ENCODE data around the gene GRK5.

The GRK5 gene

DNA sequence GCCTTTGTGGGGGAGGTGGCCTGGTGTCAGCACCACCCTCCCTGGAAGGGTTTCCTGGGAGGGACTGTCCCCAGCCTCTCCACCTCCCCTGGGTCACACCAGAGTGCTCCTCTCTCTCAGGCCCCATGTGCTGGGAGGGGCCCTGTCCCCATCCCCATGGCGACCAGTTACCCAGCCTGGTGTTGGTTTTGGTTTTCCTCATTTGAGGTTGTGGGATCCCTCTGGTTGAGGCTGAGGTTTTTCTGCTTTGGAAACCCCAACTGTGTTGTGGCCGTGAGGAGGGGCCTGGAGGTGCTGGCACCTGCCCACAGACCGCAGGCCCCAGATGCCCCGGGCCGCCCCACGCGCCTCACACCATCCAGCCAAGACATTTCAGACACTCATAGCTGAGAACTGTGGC, 106.3 kb downstream of the GRK5 start:
- Histone ChIP-seq H3K4me3 (ENCODE audit: low read length) (no peak overlapping the region), H3K9ac (ENCODE audit: low read length) (no peak overlapping the region), H3K36me3 (ENCODE audit: control insufficient read depth, insufficient read depth, low read length) (no peaks in the 10 kb centered on the region), H3K27ac (ENCODE audit: low read depth, low read length) (no peak overlapping the region), H3K27me3 (ENCODE audit: control insufficient read depth, insufficient read depth, low read length) (no peaks in the 10 kb centered on the region), H3K4me1 (ENCODE audit: control insufficient read depth, insufficient read depth, low read length) (peaks cover 24% of the 10 kb centered on the region)

GRCh38 chr10:119314061-119314460, 106.7 kb downstream of the GRK5 start:
- H3K4me1 ChIP-seq (ENCODE audit: control insufficient read depth, insufficient read depth, low read length) = peaks cover 24% of the 10 kb centered on the region

DNA sequence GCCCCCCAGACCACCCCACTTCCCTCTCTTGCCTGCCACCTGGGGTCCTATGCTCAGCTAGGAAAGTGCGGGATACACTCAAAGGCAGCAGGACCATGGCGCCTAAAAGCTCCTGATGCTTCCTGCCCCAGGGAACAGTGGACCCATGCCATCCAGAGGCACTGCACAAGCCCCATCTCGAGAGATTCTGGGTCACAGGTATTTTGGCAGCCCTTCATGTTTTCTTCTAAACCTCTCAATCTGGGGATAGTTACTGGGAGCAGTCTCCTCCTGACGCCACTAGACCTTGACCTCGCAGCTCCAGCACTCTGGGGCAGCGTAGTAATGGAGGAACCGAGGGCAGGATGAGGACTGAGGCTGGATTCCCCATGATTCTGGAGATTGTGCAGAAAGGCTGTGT, 107.1 kb downstream of the GRK5 start:
- Histone ChIP-seq H3K4me1 (ENCODE audit: control insufficient read depth, insufficient read depth, low read length) (peaks cover 24% of the 10 kb centered on the region), H3K36me3 (ENCODE audit: control insufficient read depth, insufficient read depth, low read length) (no peaks in the 10 kb centered on the region), H3K27me3 (ENCODE audit: control insufficient read depth, insufficient read depth, low read length) (no peaks in the 10 kb centered on the region), H3K9ac (ENCODE audit: low read length) (no peak overlapping the region), H3K4me3 (ENCODE audit: low read length) (no peak overlapping the region), H3K27ac (ENCODE audit: low read depth, low read length) (peak overlapping the region; percentile 41)

More at GRCh38 chr10:119314061-119314460, 106.7 kb downstream of the GRK5 start:
- H3K27me3 ChIP-seq (ENCODE audit: control insufficient read depth, insufficient read depth, low read length) = no peaks in the 10 kb centered on the region
- H3K4me3 ChIP-seq (ENCODE audit: low read length) = no peak overlapping the region
- H3K9ac ChIP-seq (ENCODE audit: low read length) = no peak overlapping the region
- no peaks in the 10 kb centered on the region for H3K36me3 ChIP-seq (ENCODE audit: control insufficient read depth, insufficient read depth, low read length)
- H3K27ac ChIP-seq (ENCODE audit: low read depth, low read length) = peak overlapping the region; percentile 41

DNA sequence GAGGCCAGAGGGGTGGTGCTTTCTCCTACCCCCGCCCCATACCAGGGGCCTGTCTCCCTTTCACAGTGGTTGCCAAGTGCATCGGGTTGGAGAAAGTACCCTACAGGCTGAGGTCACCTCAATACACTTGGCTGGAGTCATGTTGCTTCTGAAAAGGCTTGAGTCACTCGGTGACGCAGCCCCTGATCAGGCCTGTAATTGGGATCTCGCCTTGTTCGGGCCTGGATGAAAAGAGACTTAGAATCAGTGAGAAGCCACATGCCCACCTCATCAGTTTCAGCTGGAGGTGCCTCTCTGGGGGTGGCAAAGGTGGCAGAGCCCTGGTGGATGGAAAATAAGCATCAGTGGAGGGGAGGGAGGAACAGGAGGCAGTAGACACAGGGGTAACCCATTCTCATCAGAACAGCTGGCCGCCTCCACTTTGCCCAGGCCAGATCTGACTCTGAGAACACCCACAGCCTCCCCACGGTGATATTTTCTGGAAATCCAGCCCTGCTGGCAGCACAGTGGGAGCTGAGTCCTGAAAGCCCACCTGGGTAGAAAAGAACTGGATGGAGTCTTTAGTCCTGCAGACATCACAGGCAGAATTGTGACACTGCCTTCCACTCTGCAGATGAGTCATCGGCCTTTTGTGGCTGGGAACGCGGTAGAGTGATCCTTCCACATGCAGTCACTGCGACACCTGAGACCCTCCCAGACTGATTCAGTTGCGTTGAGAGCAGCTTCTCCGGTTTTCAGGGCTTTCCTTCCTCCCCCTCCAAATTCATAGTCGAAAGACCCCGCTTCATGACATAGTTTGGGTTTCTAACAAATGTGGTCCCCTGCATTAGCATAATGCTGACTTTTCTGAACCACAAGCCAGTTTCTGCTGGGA, 108.0 kb downstream of the GRK5 start:
- peaks cover 24% of the 10 kb centered on the region for H3K4me1 ChIP-seq (ENCODE audit: control insufficient read depth, insufficient read depth, low read length)
- H3K27me3 ChIP-seq (ENCODE audit: control insufficient read depth, insufficient read depth, low read length) = no peaks in the 10 kb centered on the region
- no peak overlapping the region for H3K9ac ChIP-seq (ENCODE audit: low read length)
- H3K4me3 ChIP-seq (ENCODE audit: low read length) = no peak overlapping the region
- H3K36me3 ChIP-seq (ENCODE audit: control insufficient read depth, insufficient read depth, low read length) = no peaks in the 10 kb centered on the region
- H3K27ac ChIP-seq (ENCODE audit: low read depth, low read length) = peak overlapping the region; percentile 48

DNA sequence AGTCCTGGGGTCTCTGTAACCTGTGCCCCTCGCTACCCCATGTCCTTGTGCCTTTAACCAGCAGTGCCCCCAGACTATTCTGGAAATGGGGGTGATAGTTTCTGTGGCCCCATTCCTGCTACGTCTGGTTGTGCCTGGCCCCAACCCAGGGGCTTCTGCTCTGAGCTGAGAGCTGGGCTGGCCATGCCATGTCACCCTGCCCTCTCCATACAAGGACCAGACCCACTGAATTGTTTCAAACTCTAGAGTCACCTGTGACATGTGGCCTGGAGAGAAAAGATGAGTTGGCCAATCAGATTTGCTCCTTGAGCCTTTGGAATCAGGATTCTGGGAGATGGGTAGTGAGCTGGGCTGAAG, 108.6 kb downstream of the GRK5 start:
- Histone ChIP-seq H3K27ac (ENCODE audit: low read depth, low read length) (peak overlapping the region; percentile 48), H3K4me3 (ENCODE audit: low read length) (no peak overlapping the region), H3K36me3 (ENCODE audit: control insufficient read depth, insufficient read depth, low read length) (no peaks in the 10 kb centered on the region), H3K27me3 (ENCODE audit: control insufficient read depth, insufficient read depth, low read length) (no peaks in the 10 kb centered on the region), H3K9ac (ENCODE audit: low read length) (no peak overlapping the region), H3K4me1 (ENCODE audit: control insufficient read depth, insufficient read depth, low read length) (peaks cover 24% of the 10 kb centered on the region)

DNA sequence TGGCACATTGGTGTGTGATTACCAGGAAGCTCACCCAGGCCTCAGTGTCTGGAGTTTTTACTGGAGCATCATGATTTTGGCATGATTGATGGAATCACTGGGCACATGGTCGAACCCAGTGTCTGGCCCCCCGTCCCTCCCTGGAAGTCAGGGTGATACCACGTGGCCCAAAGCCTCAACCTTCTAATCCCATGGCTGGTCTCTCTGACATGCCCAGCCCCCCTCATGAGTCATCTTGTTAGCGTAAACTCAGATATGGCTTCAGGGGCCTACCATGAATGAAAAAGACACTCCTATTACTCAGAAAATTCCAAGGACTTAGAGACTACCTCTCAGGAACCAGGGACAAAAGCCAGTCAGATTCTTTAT, 109.3 kb downstream of the GRK5 start:
- Histone ChIP-seq H3K27me3 (ENCODE audit: control insufficient read depth, insufficient read depth, low read length) (no peaks in the 10 kb centered on the region), H3K4me1 (ENCODE audit: control insufficient read depth, insufficient read depth, low read length) (peaks cover 24% of the 10 kb centered on the region), H3K9ac (ENCODE audit: low read length) (no peak overlapping the region), H3K4me3 (ENCODE audit: low read length) (no peak overlapping the region), H3K36me3 (ENCODE audit: control insufficient read depth, insufficient read depth, low read length) (no peaks in the 10 kb centered on the region), H3K27ac (ENCODE audit: low read depth, low read length) (peak overlapping the region; percentile 48)

GRCh38 chr10:119318411-119319160, 111.2 kb downstream of the GRK5 start:
- H3K4me1 ChIP-seq (ENCODE audit: control insufficient read depth, insufficient read depth, low read length) = peaks cover 24% of the 10 kb centered on the region
- no peaks in the 10 kb centered on the region for H3K27me3 ChIP-seq (ENCODE audit: control insufficient read depth, insufficient read depth, low read length)
- H3K9ac ChIP-seq (ENCODE audit: low read length) = no peak overlapping the region
- no peak overlapping the region for H3K4me3 ChIP-seq (ENCODE audit: low read length)
- H3K36me3 ChIP-seq (ENCODE audit: control insufficient read depth, insufficient read depth, low read length) = no peaks in the 10 kb centered on the region
- no peak overlapping the region for H3K27ac ChIP-seq (ENCODE audit: low read depth, low read length)

- Histone ChIP-seq H3K27ac (ENCODE audit: low read depth, low read length) (no peak overlapping the region), H3K27me3 (ENCODE audit: control insufficient read depth, insufficient read depth, low read length) (no peaks in the 10 kb centered on the region), H3K4me1 (ENCODE audit: control insufficient read depth, insufficient read depth, low read length) (peaks cover 24% of the 10 kb centered on the region), H3K36me3 (ENCODE audit: control insufficient read depth, insufficient read depth, low read length) (no peaks in the 10 kb centered on the region), H3K9ac (ENCODE audit: low read length) (no peak overlapping the region), H3K4me3 (ENCODE audit: low read length) (no peak overlapping the region)
These were observed 112.0 kb downstream of the GRK5 start for GRCh38 chr10:119319161-119319919.

- H3K27me3 ChIP-seq (ENCODE audit: control insufficient read depth, insufficient read depth, low read length) = no peaks in the 10 kb centered on the region
- H3K9ac ChIP-seq (ENCODE audit: low read length) = no peak overlapping the region
- H3K36me3 ChIP-seq (ENCODE audit: control insufficient read depth, insufficient read depth, low read length) = no peaks in the 10 kb centered on the region
- H3K4me3 ChIP-seq (ENCODE audit: low read length) = no peak overlapping the region
- H3K27ac ChIP-seq (ENCODE audit: low read depth, low read length) = no peak overlapping the region
- peaks cover 21% of the 10 kb centered on the region for H3K4me1 ChIP-seq (ENCODE audit: control insufficient read depth, insufficient read depth, low read length)
These were observed 112.5 kb downstream of the GRK5 start for GRCh38 chr10:119319920-119320258.

- Histone ChIP-seq H3K9ac (ENCODE audit: low read length) (no peak overlapping the region), H3K36me3 (ENCODE audit: control insufficient read depth, insufficient read depth, low read length) (no peaks in the 10 kb centered on the region), H3K27ac (ENCODE audit: low read depth, low read length) (no peak overlapping the region), H3K4me1 (ENCODE audit: control insufficient read depth, insufficient read depth, low read length) (peaks cover 13% of the 10 kb centered on the region), H3K4me3 (ENCODE audit: low read length) (no peak overlapping the region), H3K27me3 (ENCODE audit: control insufficient read depth, insufficient read depth, low read length) (no peaks in the 10 kb centered on the region)
These were observed 113.6 kb downstream of the GRK5 start for GRCh38 chr10:119320981-119321380.

- no peak overlapping the region for H3K27ac ChIP-seq (ENCODE audit: low read depth, low read length)
- H3K9ac ChIP-seq (ENCODE audit: low read length) = no peak overlapping the region
- H3K36me3 ChIP-seq (ENCODE audit: control insufficient read depth, insufficient read depth, low read length) = no peaks in the 10 kb centered on the region
- no peak overlapping the region for H3K4me3 ChIP-seq (ENCODE audit: low read length)
- H3K27me3 ChIP-seq (ENCODE audit: control insufficient read depth, insufficient read depth, low read length) = no peaks in the 10 kb centered on the region
- no peaks in the 10 kb centered on the region for H3K4me1 ChIP-seq (ENCODE audit: control insufficient read depth, insufficient read depth, low read length)
These were observed 116.0 kb downstream of the GRK5 start for GRCh38 chr10:119323085-119324016.
